Adrenal gland (tissue), 5 donors: ENCODE measurements around the gene MUC5B.

ENCODE experiments used
- CTCF ChIP-seq, 6 experiments: fragments of 450-650 bp in 4 of 6; fragments of 200-600 bp in 2 of 6; sonication (generic) in 1 of 6; IDR thresholded peaks; 1 replicate in 5 of 6; 2 replicates in 1 of 6; pipeline versions ENCODE4 v1.5.1 to v1.8.0; 2016 to 2021; ENCODE audit warnings: antibody characterized with exemption in 6 of 6, mild to moderate bottlenecking in 2 of 6, moderate library complexity in 1 of 6
- POLR2A ChIP-seq, 2 donors: fragments of 450-650 bp; IDR thresholded peaks; one replicate each; pipeline ENCODE4 v1.6.1; 2017; ENCODE audit warnings: antibody characterized with exemption in 2 of 2, mild to moderate bottlenecking in 2 of 2, moderate library complexity in 1 of 2
- donor health status: DM: no; HTN: no; CAD: no.

DNA sequence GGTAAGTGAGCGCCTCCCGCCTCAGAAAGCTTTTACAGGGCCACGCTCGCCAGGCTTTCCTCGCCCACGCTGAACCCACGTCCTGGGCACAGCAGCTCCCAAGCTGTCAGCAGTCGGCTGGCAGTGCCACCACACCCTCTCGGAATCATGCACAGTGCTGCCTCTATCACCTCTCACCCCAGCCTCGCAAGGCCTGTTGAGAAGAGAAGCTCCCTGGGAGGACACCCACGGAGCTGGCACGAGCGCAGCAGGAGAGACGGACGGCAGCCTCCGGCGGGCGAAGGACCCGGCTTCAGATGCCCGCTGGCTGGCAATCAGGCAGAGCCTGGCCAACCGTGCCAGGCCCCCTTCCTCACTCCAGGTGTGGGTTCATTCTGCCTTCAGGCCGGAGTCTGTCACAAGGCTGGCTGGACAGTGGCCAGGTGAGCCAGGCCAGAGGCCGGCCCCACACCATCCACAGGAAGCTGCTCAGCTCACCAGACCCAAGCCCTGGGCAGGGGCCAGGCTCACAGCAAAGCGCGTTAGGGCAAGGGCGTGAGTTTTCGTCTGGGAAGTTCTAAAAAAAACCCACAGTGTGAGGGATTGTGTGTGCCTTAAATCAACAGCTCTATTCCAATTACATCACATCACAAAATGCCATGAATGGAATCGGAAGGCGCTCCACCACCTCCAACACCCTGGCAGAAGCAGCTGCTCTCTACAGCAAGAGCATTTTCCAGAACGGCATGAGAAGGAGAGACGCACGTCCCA, 53.4 kb downstream of the MUC5B start:
- TF ChIP-seq CTCF (IDR thresholded peaks at IDR 0.05): no peak
- no peak for TF ChIP-seq POLR2A (IDR thresholded peaks at IDR 0.05)
